Measurements from ENCODE around the gene ENC1.

- TF ChIP-seq CEBPB (IDR thresholded peaks at IDR 0.05; ENCODE audit: low read depth, low read length) (no peak), CTCF (conservative IDR thresholded peaks at IDR 0.05; ENCODE audit: low read depth, low read length) (no peak), POLR2A (IDR thresholded peaks at IDR 0.05; ENCODE audit: low read depth, low read length) (no peak), RAD21 (IDR thresholded peaks at IDR 0.05; ENCODE audit: low read length) (no peak), RFX5 (IDR thresholded peaks at IDR 0.05; ENCODE audit: low read depth, low read length) (no peak), NFE2L2 (IDR thresholded peaks at IDR 0.05; ENCODE audit: low read depth, low read length) (no peak), FOS (IDR thresholded peaks at IDR 0.05; ENCODE audit: low read depth, low read length) (no peak), MXI1 (IDR thresholded peaks at IDR 0.05; ENCODE audit: borderline replicate concordance, low read depth, low read length) (no peak)
Measured at GRCh38 chr5:74647096-74647495, 6.6 kb upstream of the ENC1 start.

Data from IMR-90 (cell line).